Stimulated activated CD8-positive, alpha-beta memory T cell treated with anti-CD3 and anti-CD28 coated beads, Interleukin-15, amount 100 ng/mL, for 1 hour (primary cell): Measurements from ENCODE around the gene IKZF4.

Experiments
- DNase-seq: peaks from one replicate; pipeline ENCODE4 v3.0.0-alpha.2; 2020; ENCODE audit warnings: low read depth

IKZF4 gene

GRCh38 chr12:56082967-56083366, 62.1 kb downstream of the IKZF4 start:
- no peak for DNase-seq

DNA sequence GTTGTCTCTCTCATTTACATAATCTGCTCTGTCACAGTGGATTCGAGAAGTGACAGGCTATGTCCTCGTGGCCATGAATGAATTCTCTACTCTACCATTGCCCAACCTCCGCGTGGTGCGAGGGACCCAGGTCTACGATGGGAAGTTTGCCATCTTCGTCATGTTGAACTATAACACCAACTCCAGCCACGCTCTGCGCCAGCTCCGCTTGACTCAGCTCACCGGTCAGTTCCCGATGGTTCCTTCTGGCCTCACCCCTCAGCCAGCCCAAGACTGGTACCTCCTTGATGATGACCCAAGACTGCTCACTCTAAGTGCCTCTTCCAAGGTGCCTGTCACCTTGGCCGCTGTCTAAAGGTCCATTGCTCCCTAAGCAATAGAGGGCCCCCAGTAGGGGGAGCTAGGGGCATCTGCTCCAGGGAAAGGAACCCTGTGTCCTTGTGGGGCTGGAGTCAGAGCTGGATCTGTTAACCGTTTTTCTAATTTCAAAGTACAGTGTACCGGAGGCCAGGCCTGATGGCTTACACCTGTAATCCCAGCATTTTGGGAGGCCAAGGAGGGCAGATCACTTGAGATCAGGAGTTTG, 64.2 kb downstream of the IKZF4 start:
- no peak for DNase-seq

- DNase-seq = no peak
Observed at GRCh38 chr12:56086096-56086495, 65.3 kb downstream of the IKZF4 start.

DNA sequence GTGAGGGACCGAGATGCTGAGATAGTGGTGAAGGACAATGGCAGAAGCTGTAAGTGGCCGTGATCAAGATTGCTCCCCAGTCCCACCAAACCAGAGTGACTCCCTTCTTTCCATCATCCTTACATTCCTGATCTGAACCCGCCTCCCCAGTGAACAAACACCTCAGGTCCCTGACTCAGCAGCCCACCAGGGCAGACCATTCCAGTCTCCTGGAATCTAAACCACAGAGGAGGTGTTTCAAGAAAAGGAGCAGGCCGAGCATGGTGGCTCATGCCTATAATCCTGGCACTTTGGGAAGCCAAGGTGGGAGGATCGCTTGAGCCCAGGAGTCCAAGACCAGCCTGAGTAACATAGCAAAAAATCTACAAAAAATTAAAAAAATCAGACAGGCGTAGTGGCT, 65.8 kb downstream of the IKZF4 start:
- no peak for DNase-seq

- DNase-seq = no peak
Observed at GRCh38 chr12:56087220-56087619, 66.4 kb downstream of the IKZF4 start.
